HEK293 (cell line): ENCODE results near the gene HES2.

Experiments used
- CTCF ChIA-PET: fragments of 350-600 bp; formaldehyde crosslinking; extraction: SDS; loops from one replicate; lab custom pipeline; 2021; ENCODE audit warnings: antibody characterized with exemption; lab: Yijun Ruan, JAX
- POLR2A ChIA-PET: fragments of 300-600 bp; formaldehyde crosslinking; extraction: SDS; loops from one replicate; lab custom pipeline; 2020; ENCODE audit warnings: antibody characterized with exemption, inconsistent platforms; lab: Yijun Ruan, JAX
- H3K27ac ChIP-seq: fragments of 200-500 bp; sonication (Bioruptor generic); 2 replicates; pipeline ENCODE4 v1.5.1; 2014; ENCODE audit warnings: low read depth, low read length, control low read depth, inconsistent platforms; ENCODE audit errors: extremely low read depth
- H3K36me3 ChIP-seq, 2 experiments: fragments of 200-500 bp in 1 of 2; sonication (Bioruptor generic) in 1 of 2; 1 replicate in 1 of 2; 2 replicates in 1 of 2; pipeline ENCODE4 v1.5.1; 2014 to 2017; ENCODE audit warnings: inconsistent platforms in 2 of 2, low read length in 2 of 2; ENCODE audit not compliant: control insufficient read depth in 2 of 2, insufficient read depth in 1 of 2
- H3K4me1 ChIP-seq: fragments of 200-500 bp; sonication (Bioruptor generic); 2 replicates; pipeline ENCODE4 v1.5.1; 2014; ENCODE audit warnings: mild to moderate bottlenecking, low read length, inconsistent platforms; ENCODE audit not compliant: control insufficient read depth, insufficient read depth
- H3K4me3 ChIP-seq: 2 replicates; pipeline ENCODE4 v1.5.1; 2011; ENCODE audit warnings: low read depth, mild to moderate bottlenecking, control low read depth, low read length, moderate library complexity
- H3K9me3 ChIP-seq: fragments of 200-500 bp; sonication (Bioruptor generic); 2 replicates; pipeline ENCODE4 v1.5.1; 2014; ENCODE audit warnings: low read depth, low read length, inconsistent platforms; ENCODE audit not compliant: control insufficient read depth, insufficient read depth
- GLIS1 ChIP-seq: fragments of 450-650 bp; formaldehyde crosslinking; IDR thresholded peaks from 2 replicates; pipeline ENCODE4 v1.5.1; 2016; ENCODE audit warnings: missing biosample characterization, missing genetic modification characterization
- GLIS2 ChIP-seq: fragments of 450-650 bp; formaldehyde crosslinking; IDR thresholded peaks from 2 replicates; pipeline ENCODE4 v1.5.1; 2016; ENCODE audit warnings: missing biosample characterization, missing genetic modification characterization
- KLF1 ChIP-seq: fragments of 450-650 bp; formaldehyde crosslinking; IDR thresholded peaks from 2 replicates; pipeline ENCODE4 v1.5.1; 2016; ENCODE audit warnings: missing biosample characterization, missing genetic modification characterization
- ZBTB8A ChIP-seq: fragments of 450-650 bp; formaldehyde crosslinking; IDR thresholded peaks from 2 replicates; pipeline ENCODE4 v1.5.1; 2016; ENCODE audit warnings: missing biosample characterization, missing genetic modification characterization
- ZNF140 ChIP-seq: fragments of 450-650 bp; formaldehyde crosslinking; IDR thresholded peaks from 2 replicates; pipeline ENCODE4 v1.5.1; 2016; ENCODE audit warnings: missing biosample characterization, missing genetic modification characterization
- ZNF37A ChIP-seq: fragments of 450-650 bp; IDR thresholded peaks from 2 replicates; pipeline ENCODE4 v1.5.1; 2018; ENCODE audit warnings: missing biosample characterization, missing genetic modification characterization
- ZNF548 ChIP-seq: fragments of 450-650 bp; formaldehyde crosslinking; IDR thresholded peaks from 2 replicates; pipeline ENCODE4 v1.5.1; 2016; ENCODE audit warnings: missing biosample characterization, missing genetic modification characterization
- TF ChIP-seq, protein P1 (sequence below): fragments of 450-650 bp; formaldehyde crosslinking; IDR thresholded peaks from 2 replicates; pipeline ENCODE4 v1.5.1; 2016; ENCODE audit warnings: missing biosample characterization, missing genetic modification characterization
- TF ChIP-seq, protein P2 (sequence below): fragments of 450-650 bp; formaldehyde crosslinking; IDR thresholded peaks from 2 replicates; pipeline ENCODE4 v1.5.1; 2016; ENCODE audit warnings: missing biosample characterization, missing genetic modification characterization

Gene HES2

DNA sequence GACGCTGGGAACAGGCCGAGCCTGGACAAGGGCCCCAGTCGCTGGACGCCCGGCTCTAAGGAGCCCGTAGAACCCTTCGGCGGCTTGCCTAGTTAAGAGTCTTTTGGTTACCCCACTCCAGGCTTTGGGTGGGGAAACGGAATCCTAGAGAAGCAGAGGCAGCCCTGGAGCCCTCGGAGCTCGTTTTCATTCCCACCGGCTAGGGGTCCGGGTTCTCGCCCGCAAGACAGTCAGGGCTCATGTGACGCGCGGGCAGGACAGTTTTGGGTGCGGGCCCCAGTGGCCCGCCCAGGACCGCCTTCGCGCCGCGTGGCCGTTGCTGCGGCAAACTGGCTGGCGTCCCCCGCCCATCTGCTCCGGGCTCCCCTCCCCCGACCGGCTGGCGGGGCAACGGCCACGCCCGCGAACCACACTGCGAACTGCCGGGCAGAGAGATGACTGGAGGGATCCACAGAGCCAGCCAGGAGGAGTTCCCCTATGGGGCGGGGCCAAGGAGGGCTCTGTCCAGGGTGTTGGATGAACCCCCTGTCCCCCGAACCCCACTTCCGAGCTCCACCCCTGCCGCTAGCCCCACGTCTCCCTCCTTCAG is 829 bp upstream of the HES2 start:
- Histone ChIP-seq H3K27ac (no peak overlapping the region), H3K4me3 (no peak overlapping the region), H3K4me1 (no peaks in the 10 kb centered on the region; the same call in 1 of the 2 replicates), H3K9me3 (no peaks in the 10 kb centered on the region), H3K36me3 (no peaks in the 10 kb centered on the region)
- ChIA-PET POLR2A (interaction anchor here (1.0 kb wide), 1 partner anchor 28 kb away, joined by 3 read pairs; no protein-coding TSS in a partner anchor), CTCF (interaction anchor here (0.5 to 6.5 kb wide), 8 partner anchors 8 to 226 kb away, joined by 3 to 117 read pairs (median 8); no protein-coding TSS in a partner anchor)
- peak; percentile 44 for TF ChIP-seq KLF1
- TF ChIP-seq, protein P1, sequence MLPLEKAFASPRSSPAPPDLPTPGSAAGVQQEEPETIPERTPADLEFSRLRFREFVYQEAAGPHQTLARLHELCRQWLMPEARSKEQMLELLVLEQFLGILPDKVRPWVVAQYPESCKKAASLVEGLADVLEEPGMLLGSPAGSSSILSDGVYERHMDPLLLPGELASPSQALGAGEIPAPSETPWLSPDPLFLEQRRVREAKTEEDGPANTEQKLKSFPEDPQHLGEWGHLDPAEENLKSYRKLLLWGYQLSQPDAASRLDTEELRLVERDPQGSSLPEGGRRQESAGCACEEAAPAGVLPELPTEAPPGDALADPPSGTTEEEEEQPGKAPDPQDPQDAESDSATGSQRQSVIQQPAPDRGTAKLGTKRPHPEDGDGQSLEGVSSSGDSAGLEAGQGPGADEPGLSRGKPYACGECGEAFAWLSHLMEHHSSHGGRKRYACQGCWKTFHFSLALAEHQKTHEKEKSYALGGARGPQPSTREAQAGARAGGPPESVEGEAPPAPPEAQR (tag by site-specific recombination) = no peak
- TF ChIP-seq, protein P2, sequence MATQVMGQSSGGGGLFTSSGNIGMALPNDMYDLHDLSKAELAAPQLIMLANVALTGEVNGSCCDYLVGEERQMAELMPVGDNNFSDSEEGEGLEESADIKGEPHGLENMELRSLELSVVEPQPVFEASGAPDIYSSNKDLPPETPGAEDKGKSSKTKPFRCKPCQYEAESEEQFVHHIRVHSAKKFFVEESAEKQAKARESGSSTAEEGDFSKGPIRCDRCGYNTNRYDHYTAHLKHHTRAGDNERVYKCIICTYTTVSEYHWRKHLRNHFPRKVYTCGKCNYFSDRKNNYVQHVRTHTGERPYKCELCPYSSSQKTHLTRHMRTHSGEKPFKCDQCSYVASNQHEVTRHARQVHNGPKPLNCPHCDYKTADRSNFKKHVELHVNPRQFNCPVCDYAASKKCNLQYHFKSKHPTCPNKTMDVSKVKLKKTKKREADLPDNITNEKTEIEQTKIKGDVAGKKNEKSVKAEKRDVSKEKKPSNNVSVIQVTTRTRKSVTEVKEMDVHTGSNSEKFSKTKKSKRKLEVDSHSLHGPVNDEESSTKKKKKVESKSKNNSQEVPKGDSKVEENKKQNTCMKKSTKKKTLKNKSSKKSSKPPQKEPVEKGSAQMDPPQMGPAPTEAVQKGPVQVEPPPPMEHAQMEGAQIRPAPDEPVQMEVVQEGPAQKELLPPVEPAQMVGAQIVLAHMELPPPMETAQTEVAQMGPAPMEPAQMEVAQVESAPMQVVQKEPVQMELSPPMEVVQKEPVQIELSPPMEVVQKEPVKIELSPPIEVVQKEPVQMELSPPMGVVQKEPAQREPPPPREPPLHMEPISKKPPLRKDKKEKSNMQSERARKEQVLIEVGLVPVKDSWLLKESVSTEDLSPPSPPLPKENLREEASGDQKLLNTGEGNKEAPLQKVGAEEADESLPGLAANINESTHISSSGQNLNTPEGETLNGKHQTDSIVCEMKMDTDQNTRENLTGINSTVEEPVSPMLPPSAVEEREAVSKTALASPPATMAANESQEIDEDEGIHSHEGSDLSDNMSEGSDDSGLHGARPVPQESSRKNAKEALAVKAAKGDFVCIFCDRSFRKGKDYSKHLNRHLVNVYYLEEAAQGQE = peak; percentile 74

DNA sequence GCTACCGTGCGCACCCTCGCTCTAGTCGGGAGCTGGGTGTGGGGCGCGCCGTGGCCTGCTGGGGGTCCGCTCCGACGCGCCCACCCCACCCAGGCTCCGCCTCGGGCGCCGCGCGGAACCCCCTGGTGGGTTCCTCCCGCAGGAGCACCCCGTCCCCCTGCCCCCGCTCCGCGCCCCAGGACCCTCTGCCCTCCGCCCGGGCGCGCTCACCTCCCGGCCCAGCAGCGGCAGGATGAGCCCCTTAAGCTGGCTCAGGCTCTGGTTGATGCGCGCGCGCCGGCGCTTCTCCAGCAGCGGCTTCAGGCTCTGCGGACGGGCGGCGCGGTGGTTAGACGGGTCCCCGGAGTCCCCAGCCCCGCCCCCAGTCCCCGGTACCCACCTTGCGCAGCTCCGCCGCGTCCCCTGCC is 319 bp downstream of the HES2 start:
- H3K4me1 ChIP-seq = no peaks in the 10 kb centered on the region; the same call in 1 of the 2 replicates
- ChIA-PET CTCF (interaction anchor here (0.8 to 6.5 kb wide), 5 partner anchors 9 to 227 kb away, joined by 3 to 117 read pairs (median 4); no protein-coding TSS in a partner anchor), POLR2A (interaction anchor here (0.6 to 2.0 kb wide), 2 partner anchors 31 to 86 kb away, joined by 3 to 4 read pairs; no protein-coding TSS in a partner anchor)
- no peaks in the 10 kb centered on the region for H3K36me3 ChIP-seq
- no peak for TF ChIP-seq GLIS1 (tag by site-specific recombination)
- no peak for TF ChIP-seq ZNF37A
- TF ChIP-seq ZNF140 (tag by site-specific recombination) = no peak
- 0 out of 2 replicates have a peak, but pooled peaks have one; percentile 0 for TF ChIP-seq ZBTB8A (tag by site-specific recombination)
- peak overlapping the region; percentile 38 for H3K4me3 ChIP-seq
- H3K9me3 ChIP-seq = no peaks in the 10 kb centered on the region
- H3K27ac ChIP-seq = no peak overlapping the region

- TF ChIP-seq GLIS2 (0 out of 2 replicates have a peak, but pooled peaks have one; percentile 10), ZNF548 (tag by site-specific recombination) (no peak)
- TF ChIP-seq, all 188 proteins: peak for 1
- Histone ChIP-seq H3K27ac (no peak overlapping the region), H3K4me1 (no peaks in the 10 kb centered on the region; the same call in 1 of the 2 replicates), H3K36me3 (no peaks in the 10 kb centered on the region), H3K4me3 (no peak overlapping the region), H3K9me3 (no peaks in the 10 kb centered on the region)
- POLR2A ChIA-PET = interaction anchor here (2.0 kb wide), 1 partner anchor 31 kb away, joined by 4 read pairs; no protein-coding TSS in a partner anchor
- CTCF ChIA-PET = interaction anchor here (0.8 to 6.5 kb wide), 5 partner anchors 9 to 228 kb away, joined by 3 to 117 read pairs (median 4); no protein-coding TSS in a partner anchor
Observed at GRCh38 chr1:6418668-6419396, 887 bp downstream of the HES2 start.
